Lower lobe of right lung (tissue), 2 donors: Measurements from ENCODE around the gene CD28. TPM values are rescaled to one million over a fixed set of nuclear protein-coding genes. Genes with fewer than 3 reads are reported as not detected.

Experiments used
- ATAC-seq, 2 donors: fragments of 200-7000 bp; cut with Tn5 transposase; one replicate each; pipeline ENCODE4 v1.9.1; 2020 to 2022; ENCODE audit warnings: mild to moderate bottlenecking in 2 of 2, moderate library complexity in 2 of 2
- DNase-seq: peaks from one replicate; pipeline ENCODE4 v3.0.0-alpha.2; 2020
- H3K27ac ChIP-seq: fragments of 200-600 bp; one replicate; pipeline ENCODE4 v1.8.0; 2022
- H3K27me3 ChIP-seq: fragments of 200-600 bp; one replicate; pipeline ENCODE4 v1.8.0; 2022; ENCODE audit warnings: low read depth
- H3K36me3 ChIP-seq: fragments of 200-600 bp; one replicate; pipeline ENCODE4 v1.8.0; 2022; ENCODE audit warnings: mild to moderate bottlenecking
- H3K4me1 ChIP-seq: fragments of 200-600 bp; one replicate; pipeline ENCODE4 v1.8.0; 2022
- H3K4me3 ChIP-seq: fragments of 200-600 bp; one replicate; pipeline ENCODE4 v1.8.0; 2022; ENCODE audit warnings: mild to moderate bottlenecking
- H3K9me3 ChIP-seq: fragments of 200-600 bp; one replicate; pipeline ENCODE4 v1.8.0; 2022
- intact Hi-C: fragments of 100-400 bp; cut with DNase I; formaldehyde crosslinking; loops from one replicate; pipeline ENCODE4 v1.11.0; 2022
- total RNA-seq: library from RNA; stranded (reverse); fragmentation: NEBNext Ultra II Directional; extraction: Animal tissue kit (Norgen Biotek cat#: 25700); gene quantifications from one replicate; pipeline ENCODE4 v1.2.1, GENCODE V29; 2021
- TF ChIP-seq, protein P1 (sequence below): fragments of 200-600 bp; IDR thresholded peaks from one replicate; pipeline ENCODE4 v1.8.0; 2022; ENCODE audit warnings: antibody characterized with exemption, mild to moderate bottlenecking
- donor health status: DM: no; HTN: yes; CAD: no; lungs with severe emphysema.

CD28 gene
- total RNA-seq, 1 donor from 2014 or later, result 2.2 TPM

DNA sequence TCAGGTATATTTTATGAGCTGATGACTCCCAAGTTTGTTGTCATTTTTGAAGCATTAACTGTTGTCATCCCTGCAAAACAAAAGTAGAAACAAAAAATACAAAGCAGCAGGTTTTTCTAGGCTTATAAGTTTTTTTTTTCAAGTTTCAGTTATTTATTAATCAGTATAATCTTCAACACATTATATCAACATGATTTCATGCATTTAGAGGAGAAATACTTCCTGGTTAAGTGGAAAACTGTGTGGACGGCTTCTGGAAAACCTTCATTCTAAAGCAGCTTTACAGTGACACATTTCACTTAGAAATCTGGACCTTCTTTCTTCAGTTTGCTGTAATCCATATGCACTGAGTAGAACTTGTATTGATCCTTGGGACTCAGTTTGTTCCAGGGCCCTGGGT is 34.6 kb upstream of the CD28 start:
- intact Hi-C loops, result no loop called here

DNA sequence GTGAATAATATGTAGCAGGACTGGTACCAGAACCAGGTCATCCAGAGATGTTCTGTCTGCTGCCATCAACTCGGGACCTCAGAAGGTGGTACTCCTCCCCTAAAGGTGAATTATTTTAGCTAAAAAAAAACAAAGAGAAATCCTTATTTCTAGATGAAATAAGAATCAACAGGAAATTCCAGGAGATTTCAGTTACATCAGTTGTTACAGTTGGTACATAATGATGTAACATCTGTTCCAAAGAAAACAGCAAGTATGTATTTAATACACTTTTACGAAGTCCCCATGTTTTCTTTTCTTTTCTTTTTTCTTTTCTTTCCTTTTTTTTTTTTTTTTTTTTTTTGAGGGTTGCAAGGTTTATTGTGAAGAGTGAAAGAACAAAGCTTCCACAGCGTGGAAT is 33.6 kb upstream of the CD28 start:
- no peak for DNase-seq
- Histone ChIP-seq H3K4me1 (peaks cover 34% of the 10 kb centered on the region), H3K27ac (no peak overlapping the region), H3K27me3 (no peaks in the 10 kb centered on the region), H3K9me3 (no peaks in the 10 kb centered on the region), H3K36me3 (no peaks in the 10 kb centered on the region), H3K4me3 (no peak overlapping the region)
- no peak for ATAC-seq
- TF ChIP-seq, protein P1, sequence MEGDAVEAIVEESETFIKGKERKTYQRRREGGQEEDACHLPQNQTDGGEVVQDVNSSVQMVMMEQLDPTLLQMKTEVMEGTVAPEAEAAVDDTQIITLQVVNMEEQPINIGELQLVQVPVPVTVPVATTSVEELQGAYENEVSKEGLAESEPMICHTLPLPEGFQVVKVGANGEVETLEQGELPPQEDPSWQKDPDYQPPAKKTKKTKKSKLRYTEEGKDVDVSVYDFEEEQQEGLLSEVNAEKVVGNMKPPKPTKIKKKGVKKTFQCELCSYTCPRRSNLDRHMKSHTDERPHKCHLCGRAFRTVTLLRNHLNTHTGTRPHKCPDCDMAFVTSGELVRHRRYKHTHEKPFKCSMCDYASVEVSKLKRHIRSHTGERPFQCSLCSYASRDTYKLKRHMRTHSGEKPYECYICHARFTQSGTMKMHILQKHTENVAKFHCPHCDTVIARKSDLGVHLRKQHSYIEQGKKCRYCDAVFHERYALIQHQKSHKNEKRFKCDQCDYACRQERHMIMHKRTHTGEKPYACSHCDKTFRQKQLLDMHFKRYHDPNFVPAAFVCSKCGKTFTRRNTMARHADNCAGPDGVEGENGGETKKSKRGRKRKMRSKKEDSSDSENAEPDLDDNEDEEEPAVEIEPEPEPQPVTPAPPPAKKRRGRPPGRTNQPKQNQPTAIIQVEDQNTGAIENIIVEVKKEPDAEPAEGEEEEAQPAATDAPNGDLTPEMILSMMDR, result no peak
- intact Hi-C loops, result no loop called here

More for the DNA sequence above, 34.6 kb upstream of the CD28 start:
- H3K4me3 ChIP-seq, result no peak overlapping the region
- ATAC-seq (no peak), DNase-seq (no peak)
- H3K27ac ChIP-seq, result no peak overlapping the region
- no peaks in the 10 kb centered on the region for H3K36me3 ChIP-seq
- TF ChIP-seq, protein P1, result no peak
- H3K27me3 ChIP-seq, result no peaks in the 10 kb centered on the region
- no peaks in the 10 kb centered on the region for H3K9me3 ChIP-seq
- H3K4me1 ChIP-seq, result peaks cover 31% of the 10 kb centered on the region

DNA sequence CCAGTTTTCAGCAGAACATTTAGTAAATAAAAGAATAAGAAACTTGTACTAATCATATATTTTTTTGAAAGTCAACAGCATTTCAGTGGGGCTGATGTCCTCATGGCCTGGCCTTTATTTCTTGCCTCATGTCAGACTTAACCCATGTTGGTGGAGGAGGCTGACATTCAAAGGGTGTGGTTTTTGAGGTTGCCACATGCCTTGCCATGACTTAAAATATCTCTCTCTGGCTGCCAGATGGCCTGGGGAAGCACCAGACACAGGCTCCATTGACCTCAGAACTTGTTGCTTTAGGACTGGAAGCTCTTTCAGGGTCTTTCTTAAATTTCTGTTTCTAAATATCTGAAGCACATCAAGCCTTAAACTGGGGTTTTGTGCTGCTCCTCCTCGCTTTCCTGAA is 32.5 kb upstream of the CD28 start:
- Histone ChIP-seq H3K36me3 (no peaks in the 10 kb centered on the region), H3K9me3 (no peaks in the 10 kb centered on the region), H3K4me3 (no peak overlapping the region), H3K27ac (no peak overlapping the region), H3K27me3 (no peaks in the 10 kb centered on the region), H3K4me1 (peaks cover 34% of the 10 kb centered on the region)
- intact Hi-C loops, result no loop called here
- ATAC-seq (no peak), DNase-seq (no peak)
- TF ChIP-seq, protein P1, result no peak

DNA sequence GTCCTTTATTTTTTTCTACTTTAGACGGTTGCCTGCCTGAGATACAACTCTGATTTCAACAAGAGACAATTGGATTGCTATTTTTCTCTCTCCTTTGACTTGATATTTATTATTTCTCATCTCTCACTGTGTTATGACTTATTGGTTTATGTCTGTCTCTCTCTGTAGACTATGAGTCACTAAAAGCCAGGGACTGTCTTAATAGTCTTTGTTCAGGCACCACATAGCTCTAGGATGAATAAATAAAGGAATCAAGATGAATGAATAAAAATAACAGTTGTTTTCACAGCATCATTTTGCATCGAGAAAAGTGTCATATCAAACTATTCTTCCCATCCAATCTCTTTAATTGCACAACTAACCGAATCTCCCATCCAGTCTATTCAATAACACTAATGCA is 31.4 kb upstream of the CD28 start:
- DNase-seq (no peak), ATAC-seq (no peak)
- Histone ChIP-seq H3K9me3 (no peaks in the 10 kb centered on the region), H3K36me3 (no peaks in the 10 kb centered on the region), H3K27me3 (no peaks in the 10 kb centered on the region), H3K4me1 (peaks cover 34% of the 10 kb centered on the region), H3K4me3 (no peak overlapping the region), H3K27ac (no peak overlapping the region)
- intact Hi-C loops, result no loop called here
- TF ChIP-seq, protein P1, result no peak

DNA sequence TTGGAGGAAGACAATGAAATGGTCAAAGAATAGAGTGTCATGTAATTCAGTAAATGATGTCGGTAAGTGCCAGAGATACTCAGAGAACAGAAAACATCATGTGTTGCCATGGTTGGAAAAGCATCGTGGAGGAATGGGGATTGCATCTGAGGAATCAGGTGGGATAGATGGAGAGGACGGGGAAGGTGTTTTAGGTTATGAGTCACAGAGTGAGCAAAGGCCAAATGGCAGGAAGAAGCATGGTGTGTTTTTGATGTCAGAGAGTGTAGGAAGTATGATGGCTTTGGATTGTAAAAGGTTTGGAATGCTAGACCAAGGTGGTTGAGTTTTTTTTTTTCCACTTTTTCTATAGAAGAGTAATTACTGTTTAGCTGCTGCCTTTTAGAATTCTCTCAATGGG is 27.5 kb upstream of the CD28 start:
- Histone ChIP-seq H3K27me3 (no peaks in the 10 kb centered on the region), H3K4me3 (no peak overlapping the region), H3K27ac (no peak overlapping the region)

More for the DNA sequence above, 27.5 kb upstream of the CD28 start:
- intact Hi-C loops, result no loop called here
- no peak for ATAC-seq
- no peaks in the 10 kb centered on the region for H3K36me3 ChIP-seq
- H3K4me1 ChIP-seq, result peaks cover 58% of the 10 kb centered on the region
- H3K9me3 ChIP-seq, result no peaks in the 10 kb centered on the region
- TF ChIP-seq, protein P1, result no peak
- no peak for DNase-seq
